Ovary (tissue), 3 donors: ENCODE results near the gene CHCHD6.

Experiments
- EP300 ChIP-seq: sonication (generic); formaldehyde crosslinking; IDR thresholded peaks from one replicate; pipeline ENCODE4 v1.6.1; 2017; ENCODE audit warnings: antibody characterized with exemption
- TF ChIP-seq, protein P1 (sequence below), 3 donors: fragments of 450-650 bp in 2 of 3; fragments of 200-600 bp in 1 of 3; IDR thresholded peaks; one replicate each; pipeline versions ENCODE4 v1.5.1 to v1.8.0; 2016 to 2022; ENCODE audit warnings: antibody characterized with exemption in 3 of 3, mild to moderate bottlenecking in 1 of 3
- donor health status: DM: no; HTN: no; CAD: no.

GRCh38 chr3:126958638-126959085, 254.6 kb downstream of the CHCHD6 start:
- TF ChIP-seq, protein P1, sequence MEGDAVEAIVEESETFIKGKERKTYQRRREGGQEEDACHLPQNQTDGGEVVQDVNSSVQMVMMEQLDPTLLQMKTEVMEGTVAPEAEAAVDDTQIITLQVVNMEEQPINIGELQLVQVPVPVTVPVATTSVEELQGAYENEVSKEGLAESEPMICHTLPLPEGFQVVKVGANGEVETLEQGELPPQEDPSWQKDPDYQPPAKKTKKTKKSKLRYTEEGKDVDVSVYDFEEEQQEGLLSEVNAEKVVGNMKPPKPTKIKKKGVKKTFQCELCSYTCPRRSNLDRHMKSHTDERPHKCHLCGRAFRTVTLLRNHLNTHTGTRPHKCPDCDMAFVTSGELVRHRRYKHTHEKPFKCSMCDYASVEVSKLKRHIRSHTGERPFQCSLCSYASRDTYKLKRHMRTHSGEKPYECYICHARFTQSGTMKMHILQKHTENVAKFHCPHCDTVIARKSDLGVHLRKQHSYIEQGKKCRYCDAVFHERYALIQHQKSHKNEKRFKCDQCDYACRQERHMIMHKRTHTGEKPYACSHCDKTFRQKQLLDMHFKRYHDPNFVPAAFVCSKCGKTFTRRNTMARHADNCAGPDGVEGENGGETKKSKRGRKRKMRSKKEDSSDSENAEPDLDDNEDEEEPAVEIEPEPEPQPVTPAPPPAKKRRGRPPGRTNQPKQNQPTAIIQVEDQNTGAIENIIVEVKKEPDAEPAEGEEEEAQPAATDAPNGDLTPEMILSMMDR (IDR thresholded peaks at IDR 0.05) = no peak
- TF ChIP-seq EP300 = no peak
